Vagina (tissue), 2 donors: ENCODE results near the gene TMEM59L.

Experiments used
- CTCF ChIP-seq, 3 experiments: fragments of 450-650 bp in 2 of 3; fragments of 200-600 bp in 1 of 3; sonication (generic) in 1 of 3; IDR thresholded peaks; one replicate each; pipeline ENCODE4 v1.5.1; 2017 to 2019; ENCODE audit warnings: antibody characterized with exemption in 3 of 3, mild to moderate bottlenecking in 2 of 3, moderate library complexity in 2 of 3
- POLR2A ChIP-seq, 2 donors: fragments of 450-650 bp; IDR thresholded peaks; one replicate each; pipeline ENCODE4 v1.6.1; 2017; ENCODE audit warnings: antibody characterized with exemption in 2 of 2, mild to moderate bottlenecking in 2 of 2, moderate library complexity in 2 of 2
- POLR2AphosphoS5 ChIP-seq, 2 donors: sonication (generic); formaldehyde crosslinking; IDR thresholded peaks; one replicate each; pipeline ENCODE4 v1.9.0; 2017; ENCODE audit warnings: antibody characterized with exemption in 2 of 2, mild to moderate bottlenecking in 2 of 2, low read depth in 1 of 2; ENCODE audit not compliant: insufficient read depth in 1 of 2

GRCh38 chr19:18605546-18606280, 7.0 kb upstream of the TMEM59L start:
- TF ChIP-seq POLR2A (IDR thresholded peaks at IDR 0.05) (no peak), CTCF (IDR thresholded peaks at IDR 0.05) (no peak), POLR2AphosphoS5 (IDR thresholded peaks at IDR 0.05; ENCODE audit: insufficient read depth in 1 of 2, low read depth in 1 of 2) (no peak)
